Measurements from ENCODE around the gene ITGB7. TPM values are rescaled to one million over a fixed set of nuclear protein-coding genes. Genes with fewer than 3 reads are reported as not detected.

ITGB7 gene
- total and polyA plus RNA-seq, 9 of the 15 experiments (the other 6 are each of a cell fraction or from before 2014, with no cell fraction given) = 0.06 to 2.0 (median 0.67) TPM

DNA sequence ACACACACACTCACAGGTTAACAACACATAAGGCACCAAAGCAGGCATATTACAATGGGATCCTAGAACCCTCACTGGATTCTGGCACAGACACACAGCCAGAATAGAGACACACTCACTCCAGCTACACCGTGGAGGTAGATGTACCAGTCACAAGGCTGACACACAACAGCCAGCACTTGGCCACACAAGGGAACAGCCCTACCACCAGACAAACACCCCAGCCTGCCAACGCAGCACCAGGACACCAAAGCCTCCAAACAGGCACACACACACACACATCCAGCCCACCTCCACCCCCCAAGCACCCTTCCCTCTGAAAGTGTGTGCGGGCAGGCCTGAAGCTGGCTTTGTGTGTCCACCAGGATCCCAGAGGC is 10.9 kb upstream of the ITGB7 start:
- H3K9ac ChIP-seq (ENCODE audit: insufficient read depth in 1 of 2, low read depth in 2 of 2, low read length in 2 of 2) = peak overlapping the region in 1 of 2 experiments; percentile 81; a peak in 3 of 4 replicates

More for the DNA sequence above, 10.9 kb upstream of the ITGB7 start:
- H3K4me3 ChIP-seq = no peak overlapping the region
- intact Hi-C loops (cut with micrococcal nuclease) = no loop called here
- H3K9me3 ChIP-seq (replicated peaks; ENCODE audit: control insufficient read depth, insufficient read depth, low read depth, low read length) = no peaks in the 10 kb centered on the region
- H4K20me1 ChIP-seq (replicated peaks; ENCODE audit: control insufficient read depth, insufficient read depth, low read length) = no peaks in the 10 kb centered on the region
- no peak for TF ChIP-seq AFF1 (IDR thresholded peaks at IDR 0.05; ENCODE audit: low read depth in 1 of 2, partially characterized antibody in 2 of 2)
- peak; percentile 18; the same call in 1 of the 2 replicates for TF ChIP-seq ZBTB7A (IDR thresholded peaks at IDR 0.05; ENCODE audit: borderline replicate concordance, control insufficient read depth, low read depth, low read length)
- H3K36me3 ChIP-seq (ENCODE audit: control insufficient read depth, insufficient read depth, low read length) = peaks cover 24% of the 10 kb centered on the region; the same call in 2 of the 3 replicates
- H3K27me3 ChIP-seq (ENCODE audit: control insufficient read depth in 2 of 2, insufficient read depth in 2 of 2, low read length in 2 of 2) = no peaks in the 10 kb centered on the region
- BruUV-seq (replicated peaks) = no TSS peak
- no peaks in the 10 kb centered on the region for H3K9me1 ChIP-seq (ENCODE audit: control insufficient read depth, insufficient read depth, low read length)
- H2AFZ ChIP-seq (ENCODE audit: low read depth, low read length) = peak overlapping the region; percentile 61
- peak overlapping the region; percentile 41 for H3K27ac ChIP-seq (ENCODE audit: extremely low read depth, low read depth, low read length)
- POLR2A ChIA-PET = interaction anchor here (0.6 to 1.4 kb wide), 5 partner anchors 17 to 313 kb away, joined by 3 to 6 read pairs (median 3); partner anchors contain the start of genes KRT8 and PFDN5
- 57% methylated on average over 3 of the region's 3 CpGs for WGBS (ENCODE audit: insufficient coverage, low coverage, missing lambda C conversion rate)
- ATAC-seq = no peak
- peaks cover 24% of the 10 kb centered on the region for H3K79me2 ChIP-seq (ENCODE audit: control insufficient read depth, insufficient read depth, low read length)
- FAIRE-seq = no peak
- in situ Hi-C loops (cut with MboI) = no loop called here
- H3K4me1 ChIP-seq (replicated peaks in 1 of 2; ENCODE audit: control insufficient read depth in 2 of 2, insufficient read depth in 2 of 2, low read length in 2 of 2) = peaks cover 30 to 71% of the 10 kb centered on the region in 2 experiments
- CTCF ChIA-PET (ENCODE audit: low intra/inter-chr PET ratio) = interaction anchor here (0.7 kb wide), 1 partner anchor 33 kb away, joined by 3 read pairs; no protein-coding TSS in a partner anchor
- no peak for DNase-seq (ENCODE audit: extremely low read depth in 1 of 4, low spot score in 3 of 4)
- H3K4me2 ChIP-seq (ENCODE audit: insufficient read depth, low read length) = peak overlapping the region; percentile 47; the same call in 1 of the 2 replicates
